GM19395 (cell line): Measurements from ENCODE around the gene SPAG9.

Experiments used
- ATAC-seq: cut with Tn5 transposase; IDR thresholded peaks from one replicate; pipeline ENCODE4 v1.9.1; 2021; ENCODE audit warnings: mild to moderate bottlenecking, moderate library complexity; ENCODE audit not compliant: unreplicated experiment

The SPAG9 gene, protein sequence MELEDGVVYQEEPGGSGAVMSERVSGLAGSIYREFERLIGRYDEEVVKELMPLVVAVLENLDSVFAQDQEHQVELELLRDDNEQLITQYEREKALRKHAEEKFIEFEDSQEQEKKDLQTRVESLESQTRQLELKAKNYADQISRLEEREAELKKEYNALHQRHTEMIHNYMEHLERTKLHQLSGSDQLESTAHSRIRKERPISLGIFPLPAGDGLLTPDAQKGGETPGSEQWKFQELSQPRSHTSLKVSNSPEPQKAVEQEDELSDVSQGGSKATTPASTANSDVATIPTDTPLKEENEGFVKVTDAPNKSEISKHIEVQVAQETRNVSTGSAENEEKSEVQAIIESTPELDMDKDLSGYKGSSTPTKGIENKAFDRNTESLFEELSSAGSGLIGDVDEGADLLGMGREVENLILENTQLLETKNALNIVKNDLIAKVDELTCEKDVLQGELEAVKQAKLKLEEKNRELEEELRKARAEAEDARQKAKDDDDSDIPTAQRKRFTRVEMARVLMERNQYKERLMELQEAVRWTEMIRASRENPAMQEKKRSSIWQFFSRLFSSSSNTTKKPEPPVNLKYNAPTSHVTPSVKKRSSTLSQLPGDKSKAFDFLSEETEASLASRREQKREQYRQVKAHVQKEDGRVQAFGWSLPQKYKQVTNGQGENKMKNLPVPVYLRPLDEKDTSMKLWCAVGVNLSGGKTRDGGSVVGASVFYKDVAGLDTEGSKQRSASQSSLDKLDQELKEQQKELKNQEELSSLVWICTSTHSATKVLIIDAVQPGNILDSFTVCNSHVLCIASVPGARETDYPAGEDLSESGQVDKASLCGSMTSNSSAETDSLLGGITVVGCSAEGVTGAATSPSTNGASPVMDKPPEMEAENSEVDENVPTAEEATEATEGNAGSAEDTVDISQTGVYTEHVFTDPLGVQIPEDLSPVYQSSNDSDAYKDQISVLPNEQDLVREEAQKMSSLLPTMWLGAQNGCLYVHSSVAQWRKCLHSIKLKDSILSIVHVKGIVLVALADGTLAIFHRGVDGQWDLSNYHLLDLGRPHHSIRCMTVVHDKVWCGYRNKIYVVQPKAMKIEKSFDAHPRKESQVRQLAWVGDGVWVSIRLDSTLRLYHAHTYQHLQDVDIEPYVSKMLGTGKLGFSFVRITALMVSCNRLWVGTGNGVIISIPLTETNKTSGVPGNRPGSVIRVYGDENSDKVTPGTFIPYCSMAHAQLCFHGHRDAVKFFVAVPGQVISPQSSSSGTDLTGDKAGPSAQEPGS (N-terminal part only)

DNA sequence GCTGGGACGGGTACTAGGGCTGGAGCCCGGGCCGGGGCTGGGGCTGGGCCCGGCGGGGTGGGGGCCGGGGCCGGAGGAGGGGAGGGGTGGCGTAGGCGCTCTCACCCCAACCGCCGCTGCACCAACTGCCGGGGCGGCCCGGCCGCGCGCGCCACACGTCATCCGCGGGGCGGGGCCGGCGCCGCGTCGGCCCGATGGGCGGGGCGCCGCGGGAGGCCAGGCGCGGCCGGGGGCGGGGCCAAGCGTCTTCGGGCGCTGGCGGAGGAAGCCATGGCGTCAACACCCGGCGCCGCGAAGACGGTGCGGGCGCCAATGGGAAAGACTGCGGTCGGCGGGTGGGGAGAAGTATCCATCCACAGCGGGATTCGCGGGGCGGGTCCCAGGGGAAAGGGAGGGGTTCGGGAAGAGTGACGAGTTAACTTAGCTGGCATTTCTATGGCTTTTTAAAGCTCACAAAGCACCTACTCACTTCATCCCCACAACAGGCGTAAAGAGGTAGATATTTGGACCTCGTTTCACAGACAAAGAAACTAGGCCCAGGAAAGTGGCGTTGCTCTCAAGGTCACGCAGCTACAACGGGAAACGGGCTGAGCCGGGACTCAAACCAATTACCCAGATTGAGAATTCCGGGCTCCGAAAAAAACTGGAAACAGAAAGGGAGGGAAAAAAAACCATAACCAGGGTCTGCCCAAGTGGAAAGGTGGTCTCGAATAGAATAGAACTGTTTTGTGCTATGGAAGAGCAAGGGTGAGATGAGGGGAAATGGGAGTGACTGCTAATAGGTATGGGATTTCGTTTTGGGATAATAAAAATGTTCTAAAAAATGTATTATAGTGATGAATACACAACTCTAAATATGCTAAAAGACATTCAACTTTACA is at the start of gene SPAG9:
SPAG9 (minus strand) TSS at position 130 of the 881 bp plus-strand sequence. CDS start 212 bp downstream, outside the sequence.
- peak; percentile 62 for ATAC-seq

DNA sequence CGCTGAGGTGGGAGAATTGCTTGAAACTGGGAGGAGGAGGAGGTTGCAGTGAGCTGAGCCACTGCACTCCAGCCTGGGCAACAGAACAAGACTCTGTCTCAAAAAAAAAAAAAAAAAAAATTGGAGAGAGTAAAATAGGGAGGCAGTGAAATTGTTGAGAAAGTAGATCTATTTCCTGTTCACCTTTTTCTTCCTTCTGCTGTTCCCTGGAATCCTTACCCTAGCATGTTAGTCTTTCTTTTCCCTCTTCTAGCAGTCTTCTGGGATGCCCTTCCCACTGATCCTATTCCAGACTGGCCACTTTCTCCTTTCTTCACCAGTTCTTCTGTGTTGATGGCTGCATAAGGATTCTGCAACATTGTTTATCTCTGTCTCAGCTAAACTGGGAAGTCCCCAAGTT is 48.7 kb upstream of the SPAG9 start:
- ATAC-seq, result no peak

DNA sequence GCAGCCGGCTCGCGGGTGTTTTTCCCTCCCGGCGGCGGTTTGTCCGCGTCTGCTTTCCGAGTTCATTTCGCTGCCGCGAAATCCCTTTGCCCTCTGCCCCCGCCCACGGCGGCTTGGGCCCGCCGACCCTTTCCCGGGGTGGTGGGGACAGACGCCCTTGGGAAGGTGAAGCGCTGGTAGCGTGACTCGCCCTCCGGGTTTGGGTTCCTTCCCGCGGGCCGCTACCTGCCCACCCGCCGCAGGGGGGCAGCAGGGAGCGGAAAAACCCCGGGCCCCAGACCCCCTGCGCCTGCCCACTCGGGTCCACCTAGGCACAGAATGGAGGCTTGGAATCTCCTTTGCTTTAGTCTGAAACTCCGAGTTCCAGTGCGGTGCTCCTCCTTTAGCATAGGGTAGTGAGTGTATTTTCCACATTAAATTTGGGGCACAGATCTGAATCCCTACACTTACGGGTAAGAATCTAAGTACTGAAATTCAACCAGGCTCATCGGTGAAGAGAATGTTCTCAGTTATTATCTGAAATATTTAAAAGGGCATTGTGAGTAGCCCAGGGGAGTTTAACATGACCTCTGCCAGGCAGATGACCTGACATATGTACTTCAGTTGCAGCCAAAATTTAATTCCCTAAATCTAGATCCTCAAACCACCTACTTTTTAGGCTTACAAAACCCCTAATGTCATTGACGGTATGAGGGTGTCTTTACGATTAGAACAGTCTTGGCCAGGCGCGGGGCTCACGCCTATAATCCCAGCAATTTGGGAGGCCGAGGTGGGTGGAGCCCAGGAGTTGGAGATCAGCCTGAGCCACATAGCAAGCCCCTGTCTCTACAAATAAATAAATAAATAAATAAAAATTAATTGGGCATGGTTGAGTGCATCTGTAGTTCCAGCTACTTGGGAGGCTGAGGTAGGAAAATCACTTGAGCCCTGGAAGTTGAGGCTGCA is 46.6 kb upstream of the SPAG9 start:
- peak; percentile 53 for ATAC-seq

DNA sequence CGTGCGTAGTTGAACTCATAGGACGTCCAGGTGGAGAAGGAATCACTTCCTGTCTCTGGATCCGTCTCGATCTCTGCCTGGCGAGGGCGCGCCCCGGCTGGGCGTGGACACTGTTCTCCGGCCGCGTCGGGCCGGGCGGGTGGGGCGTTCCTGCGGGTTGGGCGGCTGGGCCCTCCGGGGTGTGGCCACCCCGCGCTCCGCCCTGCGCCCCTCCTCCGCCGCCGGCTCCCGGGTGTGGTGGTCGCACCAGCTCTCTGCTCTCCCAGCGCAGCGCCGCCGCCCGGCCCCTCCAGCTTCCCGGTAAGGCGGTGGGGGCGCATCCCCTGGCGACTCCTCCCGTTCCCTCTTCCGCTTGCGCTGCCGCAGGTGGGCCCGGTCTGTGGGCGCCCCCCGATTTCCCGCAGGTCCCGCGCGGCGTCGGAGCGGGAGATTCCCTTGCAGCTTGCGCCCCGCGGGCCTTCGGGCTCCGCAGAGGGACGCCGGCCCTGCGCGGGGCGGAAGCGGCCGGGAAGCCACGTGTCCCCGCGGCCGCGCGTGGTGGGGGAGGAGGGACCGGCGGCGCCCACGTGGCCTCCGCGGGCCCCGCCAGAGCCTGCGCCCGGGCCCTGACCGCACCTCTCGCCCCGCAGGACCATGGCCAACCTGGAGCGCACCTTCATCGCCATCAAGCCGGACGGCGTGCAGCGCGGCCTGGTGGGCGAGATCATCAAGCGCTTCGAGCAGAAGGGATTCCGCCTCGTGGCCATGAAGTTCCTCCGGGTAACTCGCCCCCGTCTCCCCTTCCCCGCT is 45.7 kb upstream of the SPAG9 start, which contains the start of gene NME2:
NME2 (plus strand) TSS at position 214 of the 789 bp plus-strand sequence; CDS start at position 634, 420 bp downstream.
- peak; percentile 85 for ATAC-seq

DNA sequence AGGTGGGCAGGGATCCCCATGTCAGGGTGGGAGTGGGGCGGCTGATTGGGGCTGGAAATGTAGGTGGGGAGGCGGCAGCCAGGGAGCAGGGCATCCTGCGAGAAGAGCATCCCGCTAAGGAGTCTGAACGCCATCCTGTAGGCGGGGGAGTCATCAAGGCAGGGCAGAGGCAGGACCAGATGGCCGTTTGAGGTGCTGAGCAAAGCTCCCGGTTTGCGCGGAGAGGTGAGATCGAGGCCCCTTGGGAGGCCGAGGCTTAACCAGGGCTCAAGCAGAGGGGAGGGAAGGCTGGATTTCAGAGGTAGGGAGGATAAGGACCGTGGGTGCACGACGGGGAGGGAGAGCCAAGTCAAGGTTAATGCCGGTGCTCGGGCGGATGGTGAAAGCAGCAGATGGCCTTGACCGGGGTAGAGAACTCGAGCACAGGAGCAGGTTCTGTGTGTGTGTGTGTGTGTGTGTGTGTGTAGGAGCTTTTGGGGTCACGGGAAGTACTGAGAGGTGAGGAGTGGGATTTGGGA is 45.1 kb upstream of the SPAG9 start:
- peak; percentile 33 for ATAC-seq

DNA sequence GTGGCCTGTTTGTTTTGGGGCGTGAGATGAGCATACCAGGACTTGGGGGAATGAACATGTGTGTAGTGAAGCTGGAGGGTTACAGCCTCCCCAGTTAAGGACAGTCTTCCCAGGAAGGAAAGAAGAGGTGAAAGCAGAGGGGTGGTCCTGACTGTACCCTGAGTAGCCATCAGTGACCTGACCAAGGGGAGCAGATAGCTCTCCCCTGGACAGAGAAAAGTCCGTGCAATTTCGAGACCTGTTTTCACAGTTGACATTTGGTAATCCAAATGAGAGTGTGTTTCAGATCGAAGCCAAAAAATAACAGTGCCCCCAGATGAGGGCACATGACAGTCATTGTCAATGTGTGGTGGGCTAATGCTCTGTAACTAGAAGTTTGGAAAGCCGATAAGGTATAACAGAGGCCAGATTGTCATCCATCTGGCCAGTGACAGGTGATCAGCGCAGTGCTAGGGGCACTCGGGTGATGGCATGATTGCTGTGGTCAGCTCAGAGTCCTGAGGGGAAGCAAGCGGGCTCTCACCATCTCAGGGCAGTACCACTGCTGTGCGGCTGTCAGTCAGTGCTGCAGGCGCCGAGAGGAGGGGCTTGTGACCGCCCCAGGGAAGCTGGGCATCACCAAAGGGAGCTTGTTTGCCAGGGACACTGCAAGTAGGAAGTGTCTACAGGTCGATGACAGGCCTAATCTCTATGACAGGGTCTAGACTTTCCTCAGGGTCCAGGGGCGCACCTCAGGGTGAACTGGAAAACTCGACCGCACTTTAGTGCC is 44.4 kb upstream of the SPAG9 start:
- no peak for ATAC-seq

DNA sequence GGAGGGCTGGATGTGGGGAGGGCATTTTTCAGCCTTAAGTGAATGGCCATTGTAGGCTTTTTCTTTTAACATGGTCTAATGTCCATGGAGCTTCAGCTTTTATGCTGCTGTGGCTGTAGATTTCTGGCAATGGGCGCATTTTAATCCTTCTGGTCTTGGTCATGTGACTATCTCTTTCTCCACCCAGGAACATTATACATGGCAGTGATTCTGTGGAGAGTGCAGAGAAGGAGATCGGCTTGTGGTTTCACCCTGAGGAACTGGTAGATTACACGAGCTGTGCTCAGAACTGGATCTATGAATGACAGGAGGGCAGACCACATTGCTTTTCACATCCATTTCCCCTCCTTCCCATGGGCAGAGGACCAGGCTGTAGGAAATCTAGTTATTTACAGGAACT is 40.9 kb upstream of the SPAG9 start:
- no peak for ATAC-seq

DNA sequence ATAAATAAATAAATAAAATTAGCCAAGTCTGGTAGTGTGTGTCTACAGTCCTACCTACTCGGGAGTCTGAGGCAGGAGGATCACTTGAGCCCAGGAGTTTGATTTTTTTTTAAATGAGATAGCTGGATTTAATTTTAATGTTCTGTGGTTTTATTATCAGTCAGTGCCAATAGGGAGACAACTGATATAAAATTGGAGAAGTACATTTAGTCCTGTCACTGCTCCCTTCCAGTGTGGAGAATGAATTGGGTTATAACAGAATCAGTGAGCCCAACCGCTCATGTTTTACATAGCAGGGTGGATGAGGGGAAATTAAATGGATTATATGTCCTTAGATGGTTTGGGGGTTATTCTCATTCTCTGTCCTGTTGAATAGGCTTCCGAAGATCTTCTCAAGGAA is 38.9 kb upstream of the SPAG9 start:
- no peak for ATAC-seq

DNA sequence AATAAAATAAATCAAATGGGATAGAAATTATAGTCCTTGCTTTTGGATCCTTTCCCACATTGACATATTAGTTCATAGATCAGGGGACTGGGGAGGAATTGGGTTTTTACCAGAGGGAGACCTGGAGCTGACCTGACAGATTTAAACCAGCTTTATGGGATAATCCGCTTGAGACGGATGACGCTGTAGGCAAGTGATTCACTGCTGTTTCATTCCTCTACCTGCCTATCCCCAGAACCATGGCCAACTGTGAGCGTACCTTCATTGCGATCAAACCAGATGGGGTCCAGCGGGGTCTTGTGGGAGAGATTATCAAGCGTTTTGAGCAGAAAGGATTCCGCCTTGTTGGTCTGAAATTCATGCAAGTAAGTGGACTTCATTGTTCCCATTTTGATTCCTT is 34.7 kb upstream of the SPAG9 start:
- ATAC-seq, result no peak

DNA sequence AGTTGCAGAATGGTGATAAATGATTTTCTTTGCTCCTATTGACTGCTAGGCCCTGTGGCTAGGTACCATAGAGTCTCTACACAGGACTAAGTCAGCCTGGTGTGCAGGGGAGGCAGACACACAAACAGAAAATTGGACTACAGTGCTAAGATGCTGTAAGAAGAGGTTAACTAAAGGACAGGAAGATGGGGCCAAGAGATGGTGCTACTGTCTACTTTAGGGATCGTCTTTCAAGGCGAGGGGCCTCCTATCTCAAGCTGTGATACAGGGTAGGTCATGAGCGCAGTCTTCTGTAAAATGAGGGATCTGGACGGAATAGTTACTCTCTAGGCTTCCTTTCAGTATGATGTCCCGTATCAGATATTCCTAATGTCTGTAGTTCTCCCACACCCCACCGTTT is 33.5 kb upstream of the SPAG9 start:
- no peak for ATAC-seq

DNA sequence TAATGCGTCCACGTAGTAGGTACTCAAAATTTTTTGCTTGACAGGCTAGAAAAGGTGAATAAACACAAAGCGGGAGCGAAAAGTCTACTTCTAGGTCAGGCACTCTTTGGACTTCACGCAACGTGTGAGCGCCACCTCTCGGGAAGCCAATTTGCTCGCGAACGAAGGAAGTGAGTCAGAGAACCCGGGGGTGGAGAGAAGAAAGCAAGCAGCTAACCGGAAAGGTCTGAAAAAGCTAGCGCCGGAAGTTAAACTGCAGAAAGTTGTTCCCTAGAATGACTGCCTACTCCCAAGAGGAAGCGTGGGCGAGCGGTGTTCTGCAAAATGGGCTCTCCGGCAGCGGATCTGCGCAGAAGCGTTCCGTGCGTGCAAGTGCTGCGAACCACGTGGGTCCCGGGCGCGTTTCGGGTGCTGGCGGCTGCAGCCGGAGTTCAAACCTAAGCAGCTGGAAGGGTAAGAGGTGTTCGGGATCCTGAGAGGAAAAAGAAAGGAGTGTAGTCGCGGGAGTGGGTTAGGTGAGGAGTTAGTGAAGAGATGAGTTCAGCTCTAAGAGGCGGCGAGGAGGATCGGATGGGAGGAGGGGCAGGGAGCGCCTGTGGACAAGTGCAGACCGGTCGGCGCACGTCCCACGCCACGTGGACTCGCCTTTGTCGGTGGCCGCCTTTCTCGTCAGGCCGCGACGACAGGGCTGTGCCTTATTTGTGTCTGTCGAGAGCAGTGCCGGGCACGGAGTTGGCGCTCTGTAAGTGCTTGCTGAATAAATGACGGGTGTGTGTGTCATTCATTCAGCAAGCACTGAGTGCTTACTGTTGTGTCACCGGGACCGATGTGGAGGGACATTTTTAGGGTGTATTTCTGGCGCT is 32.8 kb upstream of the SPAG9 start, which contains the start of gene NME1:
NME1 (plus strand) TSS at position 350 of the 863 bp plus-strand sequence. CDS start 2,096 bp downstream, outside the sequence.
- peak; percentile 95 for ATAC-seq

DNA sequence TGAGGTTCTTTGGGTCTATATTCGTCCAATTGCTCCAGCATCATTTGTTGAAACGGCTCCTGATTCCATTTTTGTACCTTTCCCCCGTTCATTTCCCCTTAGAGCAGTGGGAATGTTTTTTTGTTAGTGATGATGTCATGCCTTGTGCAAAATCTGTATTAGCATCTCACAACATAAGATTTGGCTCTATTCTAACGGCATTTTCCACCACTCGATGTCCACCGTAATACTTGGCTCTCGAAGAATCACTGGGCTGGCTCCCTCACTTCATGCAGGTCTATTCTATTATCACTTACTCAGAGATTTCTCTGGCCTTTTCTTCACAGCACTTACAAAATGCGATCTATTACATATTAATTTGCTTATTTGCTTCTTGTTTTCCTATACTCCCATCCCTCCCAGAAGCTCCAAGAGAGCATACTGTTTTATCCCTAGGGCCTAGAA is 32.1 kb upstream of the SPAG9 start:
- no peak for ATAC-seq

DNA sequence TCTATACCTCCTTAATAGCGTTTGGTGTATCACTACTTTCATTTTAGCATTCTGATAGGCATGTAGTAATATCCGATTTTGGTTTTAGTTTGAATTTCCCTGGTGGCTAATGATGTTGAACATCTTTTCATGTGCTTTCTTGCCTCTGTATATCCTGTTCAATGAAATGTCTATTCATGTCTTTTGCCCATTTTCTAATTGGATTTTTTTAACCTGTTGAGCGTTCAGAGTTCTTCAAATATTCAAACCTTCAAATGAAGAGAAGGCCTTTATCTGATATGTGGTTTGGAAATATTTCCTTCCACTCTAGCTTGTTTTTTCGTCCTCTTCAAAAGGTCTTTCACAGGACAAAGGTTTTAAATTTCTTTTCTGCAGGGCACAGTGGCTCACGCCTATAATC is 30.3 kb upstream of the SPAG9 start:
- ATAC-seq, result no peak

DNA sequence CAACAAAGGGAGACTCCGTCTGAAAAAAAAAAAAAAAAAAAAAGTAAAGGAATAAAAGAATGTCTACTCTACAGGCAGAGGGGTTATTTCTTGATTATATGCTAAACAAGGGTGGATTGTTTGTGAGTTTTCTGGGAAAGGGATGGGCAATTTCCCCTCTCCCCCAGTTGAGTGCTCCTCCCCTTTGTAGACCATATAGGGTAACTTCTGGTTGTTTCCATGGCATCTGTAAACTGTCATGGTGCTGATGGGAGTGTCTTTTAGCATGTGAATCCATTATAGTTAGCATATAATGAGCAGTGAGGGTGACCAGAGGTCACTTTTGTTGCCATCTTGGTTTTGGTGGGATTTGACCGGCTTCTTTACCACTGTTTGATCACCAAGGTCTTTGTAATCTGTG is 28.5 kb upstream of the SPAG9 start:
- ATAC-seq, result no peak

DNA sequence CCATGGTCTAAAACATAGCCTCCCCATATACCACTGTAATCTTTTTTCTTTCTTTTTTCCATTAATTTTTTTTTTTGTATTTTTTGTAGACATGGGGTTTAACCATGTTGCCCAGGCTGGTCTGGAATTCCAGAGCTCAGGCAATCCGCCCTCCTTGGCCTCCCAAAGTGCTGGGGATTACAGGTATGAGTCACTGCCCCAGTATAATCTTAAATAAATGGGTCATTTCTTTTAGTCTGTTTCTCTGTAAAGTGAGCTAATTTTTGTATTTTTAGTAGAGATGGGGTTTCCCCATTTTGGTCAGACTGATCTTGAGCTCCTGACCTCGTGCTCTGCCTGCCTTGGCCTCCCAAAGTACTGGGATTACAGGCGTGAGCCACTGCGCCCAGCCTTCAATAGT is 27.0 kb upstream of the SPAG9 start:
- ATAC-seq, result no peak
